ENCODE data around the gene ASRGL1. TPM values are rescaled to one million over a fixed set of nuclear protein-coding genes. Genes with fewer than 3 reads are reported as not detected.

Gene ASRGL1
- total RNA-seq, 1 donor from 2014 or later, result 3.2 TPM

DNA sequence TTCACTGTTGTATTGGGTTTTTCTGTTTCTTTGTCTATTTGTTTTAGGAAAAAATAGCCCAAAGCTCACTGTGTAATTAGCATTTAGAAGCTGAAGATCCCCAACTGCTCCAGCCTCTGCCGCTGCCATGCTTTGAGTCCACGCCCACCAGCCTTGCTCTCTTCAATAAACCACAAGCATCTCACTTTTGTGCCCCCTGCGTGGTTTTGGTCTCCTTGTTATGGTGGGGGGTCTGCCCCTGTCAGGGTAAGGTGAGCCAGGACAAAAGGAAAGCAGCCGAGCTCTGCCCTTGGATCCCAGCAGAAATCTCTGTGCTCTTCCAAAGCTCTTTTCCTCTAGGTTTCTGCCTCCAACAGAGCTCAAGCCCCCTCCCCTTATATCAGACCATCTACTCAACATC lies 85.8 kb downstream of the ASRGL1 start:
- H3K9me3 Mint-ChIP-seq (ENCODE audit: unreplicated experiment), result peaks cover 1% of the 10 kb centered on the region
- DNase-seq (ENCODE audit: low read depth), result no peak
- H3K27me3 Mint-ChIP-seq (ENCODE audit: low read depth, unreplicated experiment), result peaks cover 36% of the 10 kb centered on the region
- H3K27ac Mint-ChIP-seq (ENCODE audit: unreplicated experiment), result no peak overlapping the region
- no peak for TF ChIP-seq EZH2 (IDR thresholded peaks at IDR 0.05; ENCODE audit: insufficient read depth, low read length)
- TF ChIP-seq, protein P1, sequence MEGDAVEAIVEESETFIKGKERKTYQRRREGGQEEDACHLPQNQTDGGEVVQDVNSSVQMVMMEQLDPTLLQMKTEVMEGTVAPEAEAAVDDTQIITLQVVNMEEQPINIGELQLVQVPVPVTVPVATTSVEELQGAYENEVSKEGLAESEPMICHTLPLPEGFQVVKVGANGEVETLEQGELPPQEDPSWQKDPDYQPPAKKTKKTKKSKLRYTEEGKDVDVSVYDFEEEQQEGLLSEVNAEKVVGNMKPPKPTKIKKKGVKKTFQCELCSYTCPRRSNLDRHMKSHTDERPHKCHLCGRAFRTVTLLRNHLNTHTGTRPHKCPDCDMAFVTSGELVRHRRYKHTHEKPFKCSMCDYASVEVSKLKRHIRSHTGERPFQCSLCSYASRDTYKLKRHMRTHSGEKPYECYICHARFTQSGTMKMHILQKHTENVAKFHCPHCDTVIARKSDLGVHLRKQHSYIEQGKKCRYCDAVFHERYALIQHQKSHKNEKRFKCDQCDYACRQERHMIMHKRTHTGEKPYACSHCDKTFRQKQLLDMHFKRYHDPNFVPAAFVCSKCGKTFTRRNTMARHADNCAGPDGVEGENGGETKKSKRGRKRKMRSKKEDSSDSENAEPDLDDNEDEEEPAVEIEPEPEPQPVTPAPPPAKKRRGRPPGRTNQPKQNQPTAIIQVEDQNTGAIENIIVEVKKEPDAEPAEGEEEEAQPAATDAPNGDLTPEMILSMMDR (IDR thresholded peaks at IDR 0.05; ENCODE audit: insufficient read depth, low read depth, low read length), result no peak
- Histone ChIP-seq H3K9me3 (ENCODE audit: insufficient read depth, low read depth, low read length) (no peaks in the 10 kb centered on the region), H3K4me2 (ENCODE audit: low read length) (no peak overlapping the region), H3K9ac (ENCODE audit: low read length) (no peak overlapping the region), H4K20me1 (ENCODE audit: insufficient read depth, low read length) (no peaks in the 10 kb centered on the region), H3K36me3 (ENCODE audit: insufficient read depth, low read length) (no peaks in the 10 kb centered on the region), H2AFZ (ENCODE audit: low read depth, low read length) (no peak overlapping the region), H3K4me1 (ENCODE audit: insufficient read depth, low read length) (peaks cover 19% of the 10 kb centered on the region), H3K4me3 (ENCODE audit: insufficient read depth, low read depth, low read length) (no peak overlapping the region), H3K79me2 (ENCODE audit: insufficient read depth, low read length) (no peaks in the 10 kb centered on the region), H3K27me3 (ENCODE audit: insufficient read depth, low read length) (peaks cover 3% of the 10 kb centered on the region), H3K27ac (ENCODE audit: low read depth, low read length) (no peak overlapping the region)
- no peaks in the 10 kb centered on the region for H3K36me3 Mint-ChIP-seq (ENCODE audit: low read depth, unreplicated experiment)
- peaks cover 18% of the 10 kb centered on the region for H3K4me1 Mint-ChIP-seq (ENCODE audit: low read depth, unreplicated experiment)
- H3K4me3 Mint-ChIP-seq (ENCODE audit: unreplicated experiment), result no peak overlapping the region
- no peak for FAIRE-seq

DNA sequence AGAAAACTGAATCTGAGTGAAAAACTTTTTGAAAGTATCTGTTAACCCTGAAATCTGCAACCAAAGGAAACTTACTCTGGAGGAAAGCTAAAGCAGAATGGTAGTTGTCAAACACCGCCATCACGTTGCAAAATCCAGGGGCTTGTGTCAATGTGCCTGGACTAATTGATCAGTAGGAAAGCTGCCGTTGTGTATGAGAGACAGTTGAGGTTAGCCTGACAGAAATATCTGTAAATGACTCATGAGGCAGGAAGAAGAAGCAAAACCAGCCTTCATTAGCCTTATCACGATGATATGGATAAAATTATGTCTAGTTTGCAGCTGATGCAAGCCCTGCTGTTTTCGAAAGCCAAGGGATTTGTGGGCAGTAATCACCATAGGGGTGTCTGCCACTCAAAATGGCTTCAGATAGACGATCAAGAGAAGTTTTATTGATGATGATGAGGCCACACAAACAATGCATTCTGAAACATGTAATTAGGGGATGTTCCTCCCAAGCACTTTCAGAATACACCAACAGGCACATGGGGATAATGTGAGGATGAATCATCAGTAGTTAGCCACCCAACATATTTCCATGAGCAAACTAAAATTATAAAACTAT lies 90.5 kb downstream of the ASRGL1 start:
- peaks cover 3% of the 10 kb centered on the region for H3K9me3 Mint-ChIP-seq (ENCODE audit: unreplicated experiment)
- peak; percentile 67 for DNase-seq (ENCODE audit: low read depth)

More for the DNA sequence above, 90.5 kb downstream of the ASRGL1 start:
- Mint-ChIP-seq H3K4me1 (ENCODE audit: low read depth, unreplicated experiment) (peaks cover 35% of the 10 kb centered on the region), H3K36me3 (ENCODE audit: low read depth, unreplicated experiment) (no peaks in the 10 kb centered on the region), H3K4me3 (ENCODE audit: unreplicated experiment) (peak overlapping the region; percentile 2), H3K27ac (ENCODE audit: unreplicated experiment) (peak overlapping the region; percentile 78), H3K27me3 (ENCODE audit: low read depth, unreplicated experiment) (peaks cover 19% of the 10 kb centered on the region)
- Histone ChIP-seq H4K20me1 (ENCODE audit: insufficient read depth, low read length) (no peaks in the 10 kb centered on the region), H3K9me3 (ENCODE audit: insufficient read depth, low read depth, low read length) (no peaks in the 10 kb centered on the region), H3K9ac (ENCODE audit: low read length) (no peak overlapping the region), H2AFZ (ENCODE audit: low read depth, low read length) (peak overlapping the region; percentile 3), H3K27me3 (ENCODE audit: insufficient read depth, low read length) (no peaks in the 10 kb centered on the region), H3K79me2 (ENCODE audit: insufficient read depth, low read length) (no peaks in the 10 kb centered on the region), H3K36me3 (ENCODE audit: insufficient read depth, low read length) (no peaks in the 10 kb centered on the region), H3K4me1 (ENCODE audit: insufficient read depth, low read length) (peaks cover 44% of the 10 kb centered on the region), H3K27ac (ENCODE audit: low read depth, low read length) (peak overlapping the region; percentile 57), H3K4me3 (ENCODE audit: insufficient read depth, low read depth, low read length) (peak overlapping the region; percentile 2), H3K4me2 (ENCODE audit: low read length) (peak overlapping the region; percentile 56)
- TF ChIP-seq EZH2 (IDR thresholded peaks at IDR 0.05; ENCODE audit: insufficient read depth, low read length), result no peak
- TF ChIP-seq, protein P1 (IDR thresholded peaks at IDR 0.05; ENCODE audit: insufficient read depth, low read depth, low read length), result no peak
- no peak for FAIRE-seq

All from astrocyte (in vitro differentiated cells and primary cell).